Loucy (cell line): ENCODE data around the gene LRRC26.
"Not testable (repeated sequence)": the region's sequence is repeated elsewhere in the genome, so short reads cannot be mapped to it uniquely, and the experiment has no call there.

Source experiments
- H2AFZ ChIP-seq: fragments of 200-600 bp; sonication (generic); 2 replicates; pipeline ENCODE4 v1.6.0; 2016; ENCODE audit warnings: antibody characterized with exemption, mild to moderate bottlenecking, low read length, moderate library complexity
- H3F3A ChIP-seq: fragments of 200-600 bp; 2 replicates; pipeline ENCODE4 v1.6.0; 2016; ENCODE audit warnings: antibody characterized with exemption, low read depth, mild to moderate bottlenecking
- H3K27me3 ChIP-seq: fragments of 200-600 bp; sonication (generic); 2 replicates; pipeline ENCODE4 v1.6.1; 2014; ENCODE audit warnings: low read length, mild to moderate bottlenecking; ENCODE audit not compliant: insufficient read depth, poor library complexity, severe bottlenecking
- H3K36me3 ChIP-seq: fragments of 200-600 bp; sonication (generic); 2 replicates; pipeline ENCODE4 v1.6.1; 2016; ENCODE audit warnings: low read length; ENCODE audit not compliant: insufficient read depth
- H3K4me1 ChIP-seq: fragments of 200-600 bp; sonication (generic); 2 replicates; pipeline ENCODE4 v1.5.1; 2014; ENCODE audit warnings: low read length, mild to moderate bottlenecking; ENCODE audit not compliant: insufficient read depth, poor library complexity, severe bottlenecking
- H3K4me2 ChIP-seq: fragments of 200-600 bp; sonication (generic); 2 replicates; pipeline ENCODE4 v1.6.0; 2014; ENCODE audit warnings: antibody characterized with exemption, low read length, low read depth, mild to moderate bottlenecking; ENCODE audit not compliant: poor library complexity, severe bottlenecking
- H3K4me3 ChIP-seq: fragments of 200-600 bp; sonication (generic); 2 replicates; pipeline ENCODE4 v1.5.1; 2014; ENCODE audit warnings: low read length, mild to moderate bottlenecking, mixed read lengths; ENCODE audit not compliant: poor library complexity, severe bottlenecking
- H3K79me2 ChIP-seq: fragments of 200-600 bp; sonication (generic); 2 replicates; pipeline ENCODE4 v1.6.1; 2014; ENCODE audit warnings: low read length; ENCODE audit not compliant: insufficient read depth
- H3K9ac ChIP-seq: fragments of 200-600 bp; sonication (generic); 2 replicates; pipeline ENCODE4 v1.6.0; 2014; ENCODE audit warnings: mild to moderate bottlenecking, low read depth, low read length, moderate library complexity; ENCODE audit not compliant: poor library complexity, severe bottlenecking
- H3K9me2 ChIP-seq: fragments of 200-600 bp; sonication (generic); replicated peaks from 2 replicates; pipeline ENCODE4 v1.6.1; 2016; ENCODE audit warnings: low read depth, low read length, mixed read lengths
- H3K9me3 ChIP-seq: fragments of 200-600 bp; sonication (generic); 2 replicates; pipeline ENCODE4 v1.6.1; 2014; ENCODE audit warnings: mild to moderate bottlenecking, antibody characterized with exemption, low read length, low read depth; ENCODE audit not compliant: insufficient read depth
- H4K20me1 ChIP-seq: fragments of 200-600 bp; sonication (generic); 2 replicates; pipeline ENCODE4 v1.6.0; 2014; ENCODE audit warnings: antibody characterized with exemption, low read length, mild to moderate bottlenecking; ENCODE audit not compliant: insufficient read depth, poor library complexity, severe bottlenecking
- CTCF ChIP-seq: fragments of 200-600 bp; sonication (generic); conservative IDR thresholded peaks from 2 replicates; pipeline ENCODE4 v1.5.1; 2014; ENCODE audit warnings: mild to moderate bottlenecking, antibody characterized with exemption, low read length
- EZH2phosphoT487 ChIP-seq: fragments of 200-600 bp; IDR thresholded peaks from 2 replicates; pipeline ENCODE4 v1.6.1; 2018; ENCODE audit warnings: antibody characterized with exemption, mild to moderate bottlenecking, moderate library complexity, borderline replicate concordance

LRRC26 gene

GRCh38 chr9:137136261-137136880 is 33.5 kb downstream of the LRRC26 start:
- H4K20me1 ChIP-seq = no peaks in the 10 kb centered on the region
- no peaks in the 10 kb centered on the region for H3K79me2 ChIP-seq
- no peak for TF ChIP-seq CTCF
- H3K27me3 ChIP-seq = no peaks in the 10 kb centered on the region
- H2AFZ ChIP-seq = no peak overlapping the region
- H3K9me2 ChIP-seq = no peaks in the 10 kb centered on the region
- no peaks in the 10 kb centered on the region for H3F3A ChIP-seq
- H3K4me2 ChIP-seq = no peak overlapping the region
- no peaks in the 10 kb centered on the region for H3K36me3 ChIP-seq
- no peaks in the 10 kb centered on the region for H3K4me1 ChIP-seq
- H3K9me3 ChIP-seq = no peaks in the 10 kb centered on the region
- no peak overlapping the region for H3K9ac ChIP-seq
- H3K4me3 ChIP-seq = no peak overlapping the region

GRCh38 chr9:137135154-137135553 is 34.7 kb downstream of the LRRC26 start:
- not testable (repeated sequence) for H3K4me1 ChIP-seq, H3K79me2 ChIP-seq, H3F3A ChIP-seq, H4K20me1 ChIP-seq, H3K27me3 ChIP-seq, H2AFZ ChIP-seq, H3K9me2 ChIP-seq, H3K9me3 ChIP-seq, H3K4me3 ChIP-seq, H3K9ac ChIP-seq, H3K4me2 ChIP-seq, H3K36me3 ChIP-seq

GRCh38 chr9:137134191-137134590 is 35.7 kb downstream of the LRRC26 start:
- Histone ChIP-seq H3K27me3 (no peaks in the 10 kb centered on the region), H2AFZ (no peak overlapping the region), H3K4me1 (peaks cover 4% of the 10 kb centered on the region), H4K20me1 (no peaks in the 10 kb centered on the region), H3K4me3 (no peak overlapping the region), H3K9me3 (no peaks in the 10 kb centered on the region), H3K79me2 (peaks cover 3% of the 10 kb centered on the region; the same call in 1 of the 2 replicates), H3F3A (peaks cover 3% of the 10 kb centered on the region; the same call in 1 of the 2 replicates), H3K4me2 (no peak overlapping the region), H3K9me2 (no peaks in the 10 kb centered on the region), H3K36me3 (no peaks in the 10 kb centered on the region), H3K9ac (no peak overlapping the region)
- no peak for TF ChIP-seq CTCF
- no peak for TF ChIP-seq EZH2phosphoT487

- H3K4me1 ChIP-seq = peaks cover 26% of the 10 kb centered on the region
Measured at GRCh38 chr9:137130176-137130755, 39.6 kb downstream of the LRRC26 start.

More at GRCh38 chr9:137130176-137130755, 39.6 kb downstream of the LRRC26 start:
- Histone ChIP-seq H3K27me3 (no peaks in the 10 kb centered on the region), H3K9ac (peak overlapping the region; percentile 95), H3F3A (peaks cover 11% of the 10 kb centered on the region), H3K79me2 (peaks cover 28% of the 10 kb centered on the region), H3K4me3 (peak overlapping the region; percentile 85), H3K4me2 (peak overlapping the region; percentile 100), H4K20me1 (no peaks in the 10 kb centered on the region), H3K9me2 (no peaks in the 10 kb centered on the region), H2AFZ (peak overlapping the region; percentile 98; the same call in 1 of the 2 replicates), H3K36me3 (no peaks in the 10 kb centered on the region), H3K9me3 (no peaks in the 10 kb centered on the region)
- TF ChIP-seq EZH2phosphoT487 = no peak
- no peak for TF ChIP-seq CTCF
